Loucy (cell line): ENCODE measurements around the gene SPINK4.

Source experiments
- H2AFZ ChIP-seq: fragments of 200-600 bp; sonication (generic); 2 replicates; pipeline ENCODE4 v1.6.0; 2016; ENCODE audit warnings: antibody characterized with exemption, mild to moderate bottlenecking, low read length, moderate library complexity
- H3F3A ChIP-seq: fragments of 200-600 bp; 2 replicates; pipeline ENCODE4 v1.6.0; 2016; ENCODE audit warnings: antibody characterized with exemption, low read depth, mild to moderate bottlenecking
- H3K27me3 ChIP-seq: fragments of 200-600 bp; sonication (generic); 2 replicates; pipeline ENCODE4 v1.6.1; 2014; ENCODE audit warnings: low read length, mild to moderate bottlenecking; ENCODE audit not compliant: insufficient read depth, poor library complexity, severe bottlenecking
- H3K36me3 ChIP-seq: fragments of 200-600 bp; sonication (generic); 2 replicates; pipeline ENCODE4 v1.6.1; 2016; ENCODE audit warnings: low read length; ENCODE audit not compliant: insufficient read depth
- H3K4me1 ChIP-seq: fragments of 200-600 bp; sonication (generic); 2 replicates; pipeline ENCODE4 v1.5.1; 2014; ENCODE audit warnings: low read length, mild to moderate bottlenecking; ENCODE audit not compliant: insufficient read depth, poor library complexity, severe bottlenecking
- H3K4me2 ChIP-seq: fragments of 200-600 bp; sonication (generic); 2 replicates; pipeline ENCODE4 v1.6.0; 2014; ENCODE audit warnings: antibody characterized with exemption, low read length, low read depth, mild to moderate bottlenecking; ENCODE audit not compliant: poor library complexity, severe bottlenecking
- H3K4me3 ChIP-seq: fragments of 200-600 bp; sonication (generic); 2 replicates; pipeline ENCODE4 v1.5.1; 2014; ENCODE audit warnings: low read length, mild to moderate bottlenecking, mixed read lengths; ENCODE audit not compliant: poor library complexity, severe bottlenecking
- H3K79me2 ChIP-seq: fragments of 200-600 bp; sonication (generic); 2 replicates; pipeline ENCODE4 v1.6.1; 2014; ENCODE audit warnings: low read length; ENCODE audit not compliant: insufficient read depth
- H3K9ac ChIP-seq: fragments of 200-600 bp; sonication (generic); 2 replicates; pipeline ENCODE4 v1.6.0; 2014; ENCODE audit warnings: mild to moderate bottlenecking, low read depth, low read length, moderate library complexity; ENCODE audit not compliant: poor library complexity, severe bottlenecking
- H3K9me2 ChIP-seq: fragments of 200-600 bp; sonication (generic); replicated peaks from 2 replicates; pipeline ENCODE4 v1.6.1; 2016; ENCODE audit warnings: low read depth, low read length, mixed read lengths
- H3K9me3 ChIP-seq: fragments of 200-600 bp; sonication (generic); 2 replicates; pipeline ENCODE4 v1.6.1; 2014; ENCODE audit warnings: mild to moderate bottlenecking, antibody characterized with exemption, low read length, low read depth; ENCODE audit not compliant: insufficient read depth
- H4K20me1 ChIP-seq: fragments of 200-600 bp; sonication (generic); 2 replicates; pipeline ENCODE4 v1.6.0; 2014; ENCODE audit warnings: antibody characterized with exemption, low read length, mild to moderate bottlenecking; ENCODE audit not compliant: insufficient read depth, poor library complexity, severe bottlenecking
- CTCF ChIP-seq: fragments of 200-600 bp; sonication (generic); conservative IDR thresholded peaks from 2 replicates; pipeline ENCODE4 v1.5.1; 2014; ENCODE audit warnings: mild to moderate bottlenecking, antibody characterized with exemption, low read length
- EZH2phosphoT487 ChIP-seq: fragments of 200-600 bp; IDR thresholded peaks from 2 replicates; pipeline ENCODE4 v1.6.1; 2018; ENCODE audit warnings: antibody characterized with exemption, mild to moderate bottlenecking, moderate library complexity, borderline replicate concordance

Gene SPINK4

GRCh38 chr9:33210006-33210715 lies 29.8 kb upstream of the SPINK4 start:
- Histone ChIP-seq H2AFZ (no peak overlapping the region), H3K36me3 (no peaks in the 10 kb centered on the region), H4K20me1 (no peaks in the 10 kb centered on the region), H3K4me3 (no peak overlapping the region), H3K4me1 (no peaks in the 10 kb centered on the region), H3K9me2 (no peaks in the 10 kb centered on the region), H3K27me3 (no peaks in the 10 kb centered on the region), H3K9me3 (no peaks in the 10 kb centered on the region), H3K79me2 (no peaks in the 10 kb centered on the region), H3K9ac (no peak overlapping the region), H3K4me2 (no peak overlapping the region), H3F3A (no peaks in the 10 kb centered on the region)
- TF ChIP-seq CTCF (0 out of 2 replicates have a peak, but pooled peaks have one; percentile 12), EZH2phosphoT487 (no peak)

DNA sequence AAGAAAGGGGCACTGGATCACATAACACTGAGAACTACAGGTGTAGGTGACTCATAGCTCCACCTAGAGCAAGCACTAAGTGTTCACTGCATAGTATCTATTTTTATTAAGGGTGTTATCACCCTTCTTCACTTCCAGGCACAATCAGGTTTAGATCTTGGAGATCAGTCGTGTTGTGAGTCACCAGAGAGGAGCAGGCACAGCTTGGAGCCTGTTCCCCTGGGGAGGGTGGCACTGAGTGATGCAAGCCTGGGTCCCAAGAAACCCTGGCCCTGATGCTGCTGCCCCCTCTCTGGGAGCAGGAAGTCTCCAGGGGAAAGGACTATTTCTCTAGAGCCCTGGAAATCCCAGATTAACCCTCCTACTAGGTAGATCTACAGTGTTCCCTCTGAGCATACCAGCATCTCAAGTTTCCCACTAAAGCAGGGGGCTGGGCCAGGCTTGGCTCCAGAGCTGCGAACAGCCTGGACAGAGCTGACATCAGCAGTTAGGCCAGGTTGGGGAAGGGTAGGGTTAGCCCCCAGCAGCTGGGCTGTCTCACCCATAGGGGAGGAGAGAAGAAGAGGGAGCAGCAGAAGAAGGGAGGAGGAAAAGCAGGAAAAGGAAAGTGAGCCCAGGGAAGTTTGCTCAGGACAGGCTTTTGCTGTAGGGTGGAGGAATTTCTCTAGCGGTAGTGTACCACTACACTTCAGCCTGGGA lies 28.1 kb upstream of the SPINK4 start:
- no peak overlapping the region for H3K4me2 ChIP-seq
- no peaks in the 10 kb centered on the region for H4K20me1 ChIP-seq
- no peaks in the 10 kb centered on the region for H3K9me3 ChIP-seq
- H3K27me3 ChIP-seq = no peaks in the 10 kb centered on the region
- H3K36me3 ChIP-seq = no peaks in the 10 kb centered on the region
- no peak overlapping the region for H3K9ac ChIP-seq
- H3K79me2 ChIP-seq = no peaks in the 10 kb centered on the region
- no peak overlapping the region for H2AFZ ChIP-seq
- no peaks in the 10 kb centered on the region for H3F3A ChIP-seq
- no peak overlapping the region for H3K4me3 ChIP-seq
- H3K9me2 ChIP-seq = no peaks in the 10 kb centered on the region
- no peak for TF ChIP-seq EZH2phosphoT487
- TF ChIP-seq CTCF = no peak
- H3K4me1 ChIP-seq = no peaks in the 10 kb centered on the region

DNA sequence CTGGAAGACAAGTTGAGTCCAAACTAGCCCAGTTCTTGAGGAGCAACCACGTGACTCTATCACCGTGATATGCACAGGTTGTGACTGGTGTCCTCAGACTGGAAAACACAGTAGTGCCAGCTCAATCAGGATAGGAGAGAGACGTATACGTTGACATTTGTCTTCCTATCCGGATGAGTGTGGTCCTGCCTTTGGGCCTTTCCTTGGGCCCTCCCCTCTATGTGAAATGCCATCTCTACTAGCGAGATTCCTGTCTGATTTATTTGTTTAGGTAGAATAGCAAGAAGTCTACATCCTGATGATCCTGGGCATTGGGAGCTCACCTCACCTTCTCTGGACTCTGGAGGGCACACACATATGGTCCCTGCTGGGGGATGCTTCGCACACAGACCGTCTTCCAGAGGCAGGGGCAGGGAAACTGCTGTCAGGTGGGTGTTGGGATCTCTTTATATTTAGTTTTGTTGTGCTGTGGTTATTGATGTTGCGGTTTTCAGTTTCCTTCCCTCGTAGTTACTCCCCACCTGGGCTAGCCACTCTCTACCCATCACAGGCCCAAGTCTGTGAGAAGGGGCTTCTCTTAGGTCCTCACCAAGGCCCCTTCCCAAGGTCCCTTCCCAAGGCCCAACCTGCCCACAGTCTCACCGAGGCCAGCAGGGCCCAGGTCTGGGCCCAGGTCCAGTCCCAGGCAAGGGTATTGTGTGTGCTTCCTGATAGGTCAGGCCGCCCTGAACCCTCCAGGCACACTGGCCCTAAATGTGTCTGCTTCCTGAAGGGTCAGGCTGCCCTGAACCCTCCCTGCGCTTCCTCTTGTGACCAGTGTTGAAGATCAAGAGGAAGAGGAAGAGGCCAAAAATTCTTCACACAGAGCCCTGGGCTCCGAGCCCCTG lies 19.0 kb upstream of the SPINK4 start:
- no peaks in the 10 kb centered on the region for H3K9me2 ChIP-seq
- H3K9ac ChIP-seq = no peak overlapping the region
- peaks cover 10% of the 10 kb centered on the region for H3K4me1 ChIP-seq
- H2AFZ ChIP-seq = peak overlapping the region; percentile 70; the same call in 1 of the 2 replicates
- H3K4me3 ChIP-seq = no peak overlapping the region
- H3K9me3 ChIP-seq = no peaks in the 10 kb centered on the region
- no peaks in the 10 kb centered on the region for H3F3A ChIP-seq
- no peaks in the 10 kb centered on the region for H3K36me3 ChIP-seq
- no peaks in the 10 kb centered on the region for H3K79me2 ChIP-seq
- TF ChIP-seq CTCF (no peak), EZH2phosphoT487 (no peak)
- H4K20me1 ChIP-seq = no peaks in the 10 kb centered on the region
- H3K4me2 ChIP-seq = no peak overlapping the region
- no peaks in the 10 kb centered on the region for H3K27me3 ChIP-seq
